Heart left ventricle (tissue), 16 donors: ENCODE measurements around the gene CASQ1. TPM values are rescaled to one million over a fixed set of nuclear protein-coding genes. Genes with fewer than 3 reads are reported as not detected.

ENCODE experiments used
- ATAC-seq, 4 donors: fragments of 200-7000 bp; cut with Tn5 transposase; one replicate each; pipeline ENCODE4 v1.9.1; 2020 to 2022; ENCODE audit warnings: moderate library complexity in 4 of 4, mild to moderate bottlenecking in 3 of 4, moderate number of reproducible peaks in 1 of 4
- DNase-seq, 5 donors: peaks; one replicate each; pipeline ENCODE4 v3.0.0-alpha.2; 2020
- H3K27ac ChIP-seq, 12 donors: fragments of 200-600 bp; sonication (generic) in 4 of 12; one replicate each; pipeline versions ENCODE4 v1.5.0 to v1.8.0; 2016 to 2022; ENCODE audit warnings: mild to moderate bottlenecking in 2 of 12
- H3K27me3 ChIP-seq, 9 donors: fragments of 200-600 bp; sonication (generic) in 2 of 9; one replicate each; pipeline versions ENCODE4 v1.5.1 to v1.8.0; 2016 to 2022; ENCODE audit warnings: mild to moderate bottlenecking in 3 of 9
- H3K36me3 ChIP-seq, 9 donors: fragments of 200-600 bp; sonication (generic) in 2 of 9; one replicate each; pipeline versions ENCODE4 v1.5.0 to v1.8.0; 2018 to 2022; ENCODE audit warnings: mild to moderate bottlenecking in 2 of 9
- H3K4me1 ChIP-seq, 12 donors: fragments of 200-600 bp; sonication (generic) in 4 of 12; one replicate each; pipeline versions ENCODE4 v1.5.0 to v1.8.0; 2016 to 2022; ENCODE audit warnings: mild to moderate bottlenecking in 3 of 12
- H3K4me3 ChIP-seq, 12 donors: fragments of 200-600 bp; sonication (generic) in 4 of 12; one replicate each; pipeline versions ENCODE4 v1.5.0 to v1.8.0; 2017 to 2022; ENCODE audit warnings: mild to moderate bottlenecking in 9 of 12, moderate library complexity in 4 of 12
- H3K9me3 ChIP-seq, 12 donors: fragments of 200-600 bp; sonication (generic) in 4 of 12; one replicate each; pipeline versions ENCODE4 v1.5.0 to v1.8.0; 2016 to 2022; ENCODE audit warnings: mild to moderate bottlenecking in 1 of 12
- CTCF ChIP-seq, 12 donors: fragments of 200-600 bp; sonication (generic) in 4 of 12; IDR thresholded peaks; one replicate each; pipeline versions ENCODE4 v1.5.0 to v1.8.0; 2018 to 2022; ENCODE audit warnings: antibody characterized with exemption in 12 of 12, mild to moderate bottlenecking in 5 of 12
- POLR2A ChIP-seq, 2 donors: fragments of 450-650 bp; IDR thresholded peaks; one replicate each; pipeline ENCODE4 v1.6.1; 2017; ENCODE audit warnings: antibody characterized with exemption in 2 of 2, mild to moderate bottlenecking in 2 of 2, moderate library complexity in 2 of 2
- WGBS, 4 donors: extraction: QIAGEN DNeasy Blood & Tissue Kit in 2 of 4; methylation state at CpG; one replicate each; pipeline versions ENCODE4 v1.1.5 to v1.1.7; 2013 to 2018; 5-methylcytosine and 5-hydroxymethylcytosine counted together
- intact Hi-C, 10 donors: fragments of 100-400 bp; cut with DNase I; formaldehyde crosslinking; loops; one replicate each; pipeline versions ENCODE4 v1.11.1 to v1.14.2; 2022
- polyA plus RNA-seq, 2 donors: library from polyadenylated mRNA; stranded (reverse); fragments of 200-250 nt; gene quantifications; one replicate each; pipeline ENCODE4 v1.2.3, GENCODE V29; 2013
- total RNA-seq, 9 donors: library from RNA; depleted of rRNA in 2 of 9; stranded (reverse); fragments of >200 nt in 2 of 9; fragmentation: NEBNext Ultra II Directional in 3 of 9; extraction: Animal tissue kit (Norgen Biotek cat#: 25700) in 3 of 9; gene quantifications; one replicate each; pipeline versions ENCODE4 v1.1.0 to v1.2.4, GENCODE V29; 2016 to 2023
- donor health status: ischemic (EF 13 %, LVEDD 7.1; RV severe dilation, severe dysfunction).
- donor health status: healthy with polysubstance abuse.
- donor health status: DM: no; HTN: yes; CAD: no.
- donor health status: DM: no; HTN: no; CAD: no.
- donor health status: ischemic (EF 25% LVEDD 6.9; RV normal size, moderate dysfunction).
- donor health status: ischemic (EF 25% LVEDD 5.7; RV mildly dilated, moderate dysfunction).
- donor health status: healthy.
- donor health status: DM: yes; HTN: yes; CAD: no.
- donor health status: ischemic (EF 35%, LVEDD 5.7; RV mildly dilated, moderate dysfunction).
- donor health status: nonischemic (EF 11% LVEDD 7.7; RV severe dilation, severe dysfunction).
- donor health status: DM: yes; HTN: yes; CAD: no.
- donor health status: PGD.
- donor health status: ischemic (EF 29% LVEDD 5.4; RV normal size, mild dysfunction).
- donor health status: nonischemic (EF 23%, LVEDD 6.1; RV moderate dilation, normal function).

Gene CASQ1
- total and polyA plus RNA-seq, 11 donors: 23.6 to 129 (median 45.9) TPM

- 79 to 97% (median 91%) methylated on average over 2 of the region's 2 CpGs for WGBS, 4 donors
- TF ChIP-seq POLR2A (IDR thresholded peaks at IDR 0.05) (no peak), CTCF (IDR thresholded peaks at IDR 0.05) (no peak)
- Histone ChIP-seq H3K9me3 (no peaks in the 10 kb centered on the region), H3K27me3 (peaks cover 0 to 2% (median 0%) of the 10 kb centered on the region in 9 donors), H3K36me3 (no peaks in the 10 kb centered on the region), H3K27ac (no peak overlapping the region), H3K4me1 (no peaks in the 10 kb centered on the region), H3K4me3 (no peak overlapping the region)
- no peak for ATAC-seq
- intact Hi-C loops: loop anchor here in 1 of 10 donors (10.0 kb wide), 1 partner anchor 62 kb away; the partner anchor contains the start of gene ATP1A2
- no peak for DNase-seq
Measured at GRCh38 chr1:160177231-160177630, 13.1 kb upstream of the CASQ1 start.

- no peaks in the 10 kb centered on the region for H3K4me1 ChIP-seq
- H3K4me3 ChIP-seq: no peak overlapping the region
- no peak overlapping the region for H3K27ac ChIP-seq
- no peak for DNase-seq
- 80 to 90% (median 86%) methylated on average over 1 of the region's 1 CpG for WGBS, 4 donors
- intact Hi-C loops: loop anchor here in 1 of 10 donors (10.0 kb wide), 1 partner anchor 63 kb away; the partner anchor contains the start of gene ATP1A2
- H3K36me3 ChIP-seq: no peaks in the 10 kb centered on the region
- no peak for ATAC-seq
- peaks cover 0 to 2% (median 0%) of the 10 kb centered on the region in 9 donors for H3K27me3 ChIP-seq
- no peaks in the 10 kb centered on the region for H3K9me3 ChIP-seq
- TF ChIP-seq POLR2A (IDR thresholded peaks at IDR 0.05) (no peak), CTCF (IDR thresholded peaks at IDR 0.05) (no peak)
Measured at GRCh38 chr1:160177667-160178066, 12.7 kb upstream of the CASQ1 start.

- no peak for TF ChIP-seq CTCF (IDR thresholded peaks at IDR 0.05)
- Histone ChIP-seq H3K36me3 (no peaks in the 10 kb centered on the region), H3K27me3 (peaks cover 0 to 2% (median 0%) of the 10 kb centered on the region in 9 donors), H3K4me1 (no peaks in the 10 kb centered on the region), H3K9me3 (no peaks in the 10 kb centered on the region), H3K4me3 (no peak overlapping the region), H3K27ac (no peak overlapping the region)
- ATAC-seq (no peak), DNase-seq (no peak)
- WGBS, 4 donors: 88 to 97% (median 96%) methylated on average over 2 of the region's 2 CpGs
- intact Hi-C loops: loop anchor here in 1 of 10 donors (10.0 kb wide), 1 partner anchor 64 kb away; the partner anchor contains the start of gene ATP1A2
Measured at GRCh38 chr1:160178731-160179130, 11.6 kb upstream of the CASQ1 start.

- ATAC-seq: no peak
- H3K4me1 ChIP-seq: no peaks in the 10 kb centered on the region
- peaks cover 0 to 2% (median 0%) of the 10 kb centered on the region in 9 donors for H3K27me3 ChIP-seq
- no peaks in the 10 kb centered on the region for H3K36me3 ChIP-seq
- DNase-seq: no peak
- intact Hi-C loops: loop anchor here in 1 of 10 donors (10.0 kb wide), 1 partner anchor 65 kb away; the partner anchor contains the start of gene ATP1A2
- WGBS, 4 donors: 83 to 93% (median 88%) methylated on average over 4 of the region's 4 CpGs
- H3K9me3 ChIP-seq: no peaks in the 10 kb centered on the region
- H3K27ac ChIP-seq: no peak overlapping the region
- no peak overlapping the region for H3K4me3 ChIP-seq
- TF ChIP-seq POLR2A (IDR thresholded peaks at IDR 0.05) (no peak), CTCF (IDR thresholded peaks at IDR 0.05) (no peak)
Measured at GRCh38 chr1:160179336-160179735, 11.0 kb upstream of the CASQ1 start.
